Activated CD4-positive, alpha-beta T cell treated with anti-CD3 and anti-CD28 coated beads, Interleukin-2, amount 50 U/mL, for 1 hour (primary cell): ENCODE data around the gene COL4A2.
"Not testable (repeated sequence)": the region's sequence is repeated elsewhere in the genome, so short reads cannot be mapped to it uniquely, and the experiment has no call there.

Experiments used
- DNase-seq: peaks from one replicate; pipeline ENCODE4 v3.0.0-alpha.2; 2020

COL4A2 gene

GRCh38 chr13:110382830-110383229, 75.7 kb downstream of the COL4A2 start:
- DNase-seq: no peak

- DNase-seq: no peak
Measured at GRCh38 chr13:110387451-110388107, 80.5 kb downstream of the COL4A2 start.

DNA sequence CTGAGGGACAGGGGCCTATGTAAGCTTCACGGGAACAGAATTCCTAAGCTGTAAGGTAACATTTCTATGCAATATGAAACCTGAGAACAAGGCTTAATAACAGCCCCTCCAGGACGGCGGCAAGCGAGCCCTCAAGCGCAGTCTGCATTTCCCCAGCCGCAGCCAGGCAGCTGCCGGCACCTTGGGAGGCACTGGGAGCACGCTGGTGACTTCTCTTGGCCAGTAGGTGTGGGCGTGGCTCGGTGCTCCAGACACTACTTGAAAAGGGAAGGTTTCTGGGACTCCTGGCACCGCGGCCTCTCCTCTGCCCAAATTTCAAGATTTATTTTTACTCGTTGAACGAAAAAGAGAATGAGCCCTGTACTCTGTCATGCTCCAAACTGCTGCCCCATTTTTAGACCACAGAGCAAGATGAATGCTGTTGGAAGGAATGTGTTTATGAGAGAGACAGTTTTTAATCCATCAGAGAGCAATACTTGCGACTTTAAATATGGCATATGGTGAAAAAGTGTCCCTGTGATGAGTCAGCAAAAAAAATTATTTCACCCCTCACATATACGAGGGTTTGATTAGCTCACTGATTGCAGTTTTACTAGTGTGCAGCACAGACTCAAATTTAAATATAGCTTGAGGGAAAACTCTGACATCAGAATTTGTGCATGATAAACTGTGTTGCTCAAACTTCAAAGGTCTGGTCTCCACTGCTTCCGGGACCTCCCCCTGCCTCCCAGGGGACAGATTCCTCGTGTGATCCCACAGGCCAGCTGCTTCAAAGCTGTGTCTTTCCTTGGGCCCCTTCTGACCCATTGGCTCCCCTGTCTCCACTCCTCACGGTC, 81.2 kb downstream of the COL4A2 start:
- no peak for DNase-seq

- DNase-seq: no peak
Measured at GRCh38 chr13:110390567-110390966, 83.5 kb downstream of the COL4A2 start.

GRCh38 chr13:110391273-110391672, 84.2 kb downstream of the COL4A2 start:
- no peak for DNase-seq

DNA sequence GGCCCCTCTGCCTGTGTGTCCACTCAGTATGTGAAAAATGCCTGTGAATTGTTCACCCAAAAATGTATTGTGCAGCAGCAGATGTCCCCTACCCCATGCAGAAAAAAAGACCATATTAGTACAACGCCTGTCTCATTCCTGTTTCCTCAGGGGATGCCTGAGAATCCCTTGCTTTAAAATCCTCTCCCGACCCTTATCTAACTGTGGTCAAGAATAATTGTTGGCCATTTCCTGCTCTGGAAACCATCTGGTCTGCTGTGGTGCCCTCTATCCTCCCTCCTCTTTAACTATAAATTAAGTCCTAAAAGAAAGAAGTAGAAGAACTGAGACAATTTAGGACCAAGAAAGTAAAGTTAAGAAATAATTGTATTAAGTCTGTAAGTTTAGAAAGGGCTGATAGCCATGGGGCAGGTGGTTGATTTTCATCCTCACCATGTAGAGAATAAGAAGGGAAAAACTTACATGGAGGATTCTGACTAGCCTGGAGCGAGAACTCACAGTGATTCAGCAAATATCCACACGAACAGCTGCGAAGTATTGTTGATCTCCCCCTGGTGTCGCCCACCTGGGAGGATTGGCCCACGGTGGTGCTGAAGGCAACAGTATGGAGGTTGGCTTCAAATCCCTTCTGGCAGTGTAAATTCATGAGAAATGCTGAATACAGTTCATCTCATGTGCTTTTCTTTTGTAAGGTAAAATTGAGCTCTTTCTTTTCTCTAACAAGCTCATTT, 85.6 kb downstream of the COL4A2 start:
- no peak for DNase-seq

DNA sequence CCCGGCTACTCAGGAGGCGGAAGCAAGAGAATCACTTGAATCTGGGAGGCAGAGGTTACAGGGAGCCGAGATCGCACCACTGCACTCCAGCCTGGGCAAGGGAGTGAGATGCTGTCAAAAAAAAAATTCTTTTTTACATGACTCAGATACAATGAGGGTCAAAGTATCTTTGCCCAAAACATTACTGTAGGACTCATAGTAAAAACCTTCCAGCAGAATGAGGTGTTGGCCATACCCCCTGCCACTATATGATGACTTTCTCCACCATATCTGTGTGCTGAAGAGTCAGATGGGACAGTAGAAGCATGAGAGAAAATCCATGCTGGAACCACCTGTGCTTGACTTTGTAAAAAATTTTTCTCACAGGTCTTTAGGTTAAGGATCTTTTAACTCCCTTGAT, 86.7 kb downstream of the COL4A2 start:
- DNase-seq: no peak

DNA sequence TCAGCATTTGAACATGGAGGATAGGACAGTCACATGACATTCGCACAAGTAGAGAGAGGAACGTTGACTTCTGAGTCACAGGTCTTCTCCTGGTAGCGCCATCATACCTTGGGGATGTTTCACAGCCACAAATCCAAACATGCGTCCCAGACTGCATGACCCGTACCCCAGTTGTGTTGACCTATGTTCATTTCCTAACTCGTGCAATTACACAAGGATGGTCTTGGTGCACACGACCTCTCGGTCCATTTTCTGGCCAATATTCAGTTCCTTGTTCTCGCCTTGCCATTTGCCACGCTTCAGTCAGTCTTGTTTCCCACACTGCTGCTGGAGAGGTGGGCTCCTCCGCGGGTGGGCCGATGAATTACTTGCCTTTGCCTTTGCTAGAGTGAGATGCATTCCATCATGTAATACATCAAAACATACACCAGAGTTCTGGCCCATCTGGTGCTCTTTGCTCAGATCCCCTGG, 87.3 kb downstream of the COL4A2 start:
- no peak for DNase-seq

DNA sequence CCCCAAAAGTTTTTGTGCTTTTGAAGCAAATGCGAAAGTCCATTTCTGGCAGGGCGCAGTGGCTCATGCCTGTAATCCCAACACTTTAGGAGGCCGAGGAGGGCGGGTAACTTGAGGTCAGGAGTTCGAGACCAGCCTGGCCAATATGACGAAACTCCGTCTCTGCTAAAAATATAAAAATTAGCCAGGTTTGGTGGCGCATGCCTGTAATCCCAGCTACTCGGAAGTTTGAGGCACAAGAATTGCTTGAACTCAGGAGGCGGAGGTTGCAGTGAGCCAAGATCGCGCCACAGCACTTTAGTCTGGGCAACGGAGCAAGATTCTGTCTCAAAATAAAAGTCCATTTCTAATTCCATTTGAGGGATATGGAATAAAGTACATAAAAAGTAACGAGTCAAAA, 88.5 kb downstream of the COL4A2 start:
- DNase-seq: not testable (repeated sequence)

DNA sequence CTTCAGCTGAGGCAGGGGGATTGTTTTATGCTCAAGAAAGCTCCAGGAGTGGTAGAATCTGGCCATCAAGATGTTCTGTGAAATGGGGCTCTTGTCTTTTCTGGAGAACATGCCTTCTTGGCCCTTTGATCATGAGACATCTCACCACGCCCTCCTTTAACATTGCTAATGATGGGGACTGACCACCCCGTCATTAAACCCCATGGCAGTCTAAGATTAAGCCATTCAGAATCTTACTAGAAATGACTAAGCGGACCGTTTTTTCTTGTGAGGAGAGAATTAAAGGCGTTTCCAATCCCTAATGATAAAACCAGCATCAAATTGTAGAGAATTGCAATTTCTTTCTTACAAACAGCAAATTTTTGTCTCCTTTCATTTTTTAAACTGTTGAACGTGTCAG, 89.4 kb downstream of the COL4A2 start:
- DNase-seq: no peak

GRCh38 chr13:110396913-110397381, 89.9 kb downstream of the COL4A2 start:
- DNase-seq: no peak

GRCh38 chr13:110397436-110398115, 90.5 kb downstream of the COL4A2 start:
- no peak for DNase-seq

DNA sequence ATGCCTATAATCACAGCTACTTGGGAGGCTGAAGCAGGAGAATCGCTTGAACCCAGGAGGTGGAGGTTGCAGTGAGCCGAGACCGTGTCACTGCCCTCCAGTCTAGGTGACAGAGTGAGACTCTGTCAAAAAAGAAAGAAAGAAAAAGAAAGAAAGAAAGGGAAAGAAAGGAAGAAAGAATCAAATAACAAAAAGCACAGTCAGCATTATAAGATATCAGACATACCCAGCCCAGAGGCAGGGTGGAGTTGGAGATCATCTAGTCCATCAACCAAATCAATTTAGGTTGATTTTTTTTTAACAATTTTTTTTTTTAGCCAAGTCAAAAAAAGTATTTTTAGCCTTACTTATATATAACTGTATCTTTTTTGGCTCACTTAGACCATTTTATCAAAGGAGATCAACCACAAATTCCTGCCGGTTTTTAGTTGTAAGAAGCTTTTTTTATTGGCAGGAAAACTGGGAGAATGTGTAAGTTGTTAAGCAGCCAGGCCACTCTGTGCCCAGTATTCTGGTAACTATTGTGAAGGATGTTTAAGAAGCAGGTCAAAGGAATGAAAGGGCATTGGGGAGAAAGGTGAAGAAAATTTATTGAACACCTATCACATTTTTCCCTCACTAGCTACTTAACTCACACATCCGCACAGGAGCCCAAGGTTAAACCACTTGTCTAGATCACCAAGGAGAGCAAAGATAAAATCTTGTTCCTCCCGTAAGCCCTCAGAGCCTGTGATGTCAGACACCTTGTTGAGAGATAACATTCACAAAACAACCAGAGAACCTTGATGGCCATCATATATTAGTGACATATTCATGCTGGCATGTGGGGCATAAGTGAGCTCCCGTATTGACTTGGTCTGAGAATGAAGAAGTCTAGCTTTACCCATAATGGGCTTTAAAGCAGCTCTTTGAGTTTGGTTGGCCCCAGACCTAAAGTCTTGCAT, 91.8 kb downstream of the COL4A2 start:
- no peak for DNase-seq

GRCh38 chr13:110399801-110400200, 92.7 kb downstream of the COL4A2 start:
- no peak for DNase-seq

GRCh38 chr13:110400786-110401533, 93.9 kb downstream of the COL4A2 start:
- no peak for DNase-seq

GRCh38 chr13:110402299-110403069, 95.4 kb downstream of the COL4A2 start:
- DNase-seq: no peak

- DNase-seq: no peak
Measured at GRCh38 chr13:110403315-110403714, 96.2 kb downstream of the COL4A2 start.

- no peak for DNase-seq
Measured at GRCh38 chr13:110403721-110404120, 96.6 kb downstream of the COL4A2 start.

DNA sequence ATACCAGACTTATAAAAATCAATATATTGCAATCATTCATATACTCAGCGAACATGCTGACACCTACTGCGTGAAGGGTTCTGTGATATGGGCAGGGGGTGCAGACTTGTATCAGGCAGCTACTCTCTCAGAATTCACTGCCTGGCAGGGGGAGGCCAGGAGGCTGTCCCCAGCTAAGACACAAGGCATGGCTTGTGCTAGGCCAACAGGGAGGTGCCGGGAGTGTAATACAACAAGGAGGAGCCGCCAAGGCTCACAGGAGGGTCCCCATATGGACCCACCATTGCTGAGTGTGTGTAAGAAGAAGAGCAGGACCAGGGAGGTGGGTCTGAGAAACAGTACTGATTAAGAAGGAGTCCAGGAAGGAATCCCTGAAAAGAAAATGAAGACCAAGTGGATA, 97.2 kb downstream of the COL4A2 start:
- DNase-seq: no peak
